HG03354 (cell line): ENCODE data around the gene KLC3.
"Not testable (repeated sequence)": the region's sequence is repeated elsewhere in the genome, so short reads cannot be mapped to it uniquely, and the experiment has no call there.

Source experiments
- ATAC-seq: cut with Tn5 transposase; IDR thresholded peaks from one replicate; pipeline ENCODE4 v1.9.1; 2021; ENCODE audit warnings: mild to moderate bottlenecking; ENCODE audit not compliant: unreplicated experiment, poor library complexity, severe bottlenecking

KLC3 gene

DNA sequence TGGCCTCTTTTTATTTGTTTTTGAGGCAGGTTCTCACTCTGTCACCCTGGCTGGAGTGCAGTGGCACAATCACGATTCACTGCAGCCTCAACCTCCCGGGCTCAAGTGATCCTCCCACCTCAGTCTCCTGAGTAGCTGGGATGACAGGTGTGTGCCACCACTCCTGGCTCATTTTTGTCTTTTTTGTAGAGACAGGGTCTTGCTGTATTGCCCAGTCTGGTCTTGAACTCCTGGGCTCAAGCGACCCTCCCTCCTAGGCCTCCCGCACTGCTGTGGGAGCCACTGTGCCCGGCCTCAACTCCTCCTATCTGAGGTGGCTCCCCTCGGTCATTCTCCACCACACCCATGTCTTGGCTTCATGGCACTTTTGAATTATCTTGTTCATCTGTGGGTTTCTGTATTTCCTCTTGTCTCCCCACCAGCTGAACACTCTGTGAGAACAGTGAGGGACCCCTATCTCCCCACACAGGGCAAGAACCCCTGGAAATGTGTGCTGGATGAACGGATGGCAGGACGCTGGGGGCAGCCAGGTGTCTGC lies 25.8 kb upstream of the KLC3 start:
- no peak for ATAC-seq

DNA sequence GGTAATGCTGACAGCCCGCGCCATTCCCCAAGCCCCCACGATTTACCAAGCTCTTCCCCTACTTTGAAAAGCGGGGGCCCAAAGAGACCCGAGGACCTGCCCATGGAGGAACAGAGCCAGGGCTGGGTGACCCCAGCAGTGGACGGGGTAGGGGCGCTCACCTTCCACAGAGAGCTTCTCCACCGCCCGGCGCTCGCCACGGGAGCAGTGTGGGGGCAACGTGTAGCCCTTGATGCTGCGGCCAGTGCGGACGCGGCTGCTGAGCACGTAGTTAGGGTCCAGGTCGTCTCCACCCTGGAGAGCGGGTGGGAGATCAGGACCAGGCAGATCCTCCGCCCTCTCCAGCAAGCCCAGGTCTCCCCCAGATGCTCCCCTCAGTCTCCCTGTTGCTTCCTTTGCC lies 25.2 kb upstream of the KLC3 start:
- no peak for ATAC-seq

DNA sequence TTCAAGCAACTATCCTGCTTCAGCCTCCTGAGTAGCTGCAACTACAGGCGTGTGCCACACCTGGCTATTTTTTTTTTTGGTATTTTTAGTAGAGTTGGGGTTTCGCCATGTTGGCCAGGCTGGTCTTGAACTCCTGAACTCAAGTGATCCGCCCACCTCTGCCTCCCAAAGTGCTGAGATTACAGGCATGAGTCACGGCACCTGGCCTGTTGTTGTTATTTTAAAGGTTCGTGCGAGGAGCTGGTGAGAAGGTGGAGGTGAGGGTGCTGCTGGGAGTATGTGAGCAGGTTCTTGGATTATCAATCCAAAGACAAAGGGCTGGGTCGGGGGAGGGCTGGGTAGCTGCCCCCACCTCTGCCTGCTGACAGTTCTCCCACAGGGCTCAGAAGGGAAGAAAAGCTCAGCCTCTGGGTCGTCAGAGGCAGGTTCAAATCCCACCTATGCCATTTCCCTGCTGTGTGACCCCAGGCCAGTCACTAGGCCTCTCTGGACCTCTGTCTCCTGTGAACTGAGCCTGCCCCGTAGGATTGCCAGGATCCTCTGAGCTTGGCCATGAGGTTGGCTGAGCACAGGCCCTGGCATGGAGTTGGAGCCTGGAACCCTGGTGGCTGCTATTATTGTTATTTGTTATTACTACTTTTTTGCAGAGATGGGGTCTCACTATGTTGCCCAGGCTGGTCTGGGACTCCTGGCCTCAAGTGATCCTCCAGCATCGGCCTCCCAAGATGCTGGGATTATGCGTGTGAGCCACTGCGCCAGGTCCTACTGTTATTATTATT lies 19.4 kb upstream of the KLC3 start:
- ATAC-seq: no peak

GRCh38 chr19:45321848-45322247 lies 18.7 kb upstream of the KLC3 start:
- no peak for ATAC-seq

DNA sequence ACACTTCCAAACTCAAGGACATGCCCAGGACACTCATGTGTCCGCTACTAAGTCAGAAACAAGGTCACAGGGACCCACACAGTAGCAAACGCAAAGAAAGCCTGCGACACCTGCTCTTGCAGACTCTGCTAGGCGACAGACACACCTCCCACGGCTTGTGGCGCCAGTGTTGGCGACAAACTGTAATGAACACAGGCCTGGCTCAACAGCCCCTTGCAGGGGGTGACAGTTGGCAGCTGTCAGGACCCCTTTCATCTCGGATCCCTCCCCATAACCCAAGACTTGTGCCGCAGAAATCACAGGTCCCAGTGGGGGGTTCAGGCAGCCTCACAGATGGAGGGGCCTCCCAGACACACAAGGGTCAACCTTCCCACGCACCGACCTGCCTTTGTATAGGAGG lies 18.2 kb upstream of the KLC3 start:
- ATAC-seq: no peak

DNA sequence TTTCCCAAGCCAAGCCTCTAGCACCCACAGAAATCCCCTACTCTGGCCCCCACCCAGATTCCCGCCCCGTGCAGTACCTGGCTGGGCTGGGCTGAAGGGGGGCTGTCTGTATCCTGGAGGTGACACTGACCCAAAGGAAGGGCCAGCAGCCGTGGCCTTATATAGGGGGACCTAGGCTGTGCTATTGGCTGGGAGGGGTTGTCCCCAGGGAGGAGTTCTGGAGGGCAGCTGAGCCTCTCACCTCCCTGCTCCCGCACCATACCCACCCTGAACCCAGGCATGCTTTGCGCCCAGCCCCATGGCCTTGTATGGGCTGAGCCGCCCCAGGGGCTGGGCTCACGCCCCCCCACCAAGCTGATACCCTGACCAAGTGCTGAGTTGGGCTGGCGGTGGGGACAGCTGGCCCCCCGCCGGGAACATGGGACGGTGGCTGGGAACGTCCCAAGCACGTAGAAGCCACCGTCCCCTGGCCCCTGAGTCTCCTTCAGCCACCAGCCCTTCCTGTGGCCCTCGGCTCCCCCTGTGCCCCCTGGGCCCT lies 17.7 kb upstream of the KLC3 start, which contains the start of gene CKM:
CKM (minus strand) TSS at position 132 of the 538 bp plus-strand sequence. CDS start 3,162 bp downstream, outside the sequence.
- no peak for ATAC-seq

- ATAC-seq: no peak
Measured at GRCh38 chr19:45323671-45324081, 16.9 kb upstream of the KLC3 start.

DNA sequence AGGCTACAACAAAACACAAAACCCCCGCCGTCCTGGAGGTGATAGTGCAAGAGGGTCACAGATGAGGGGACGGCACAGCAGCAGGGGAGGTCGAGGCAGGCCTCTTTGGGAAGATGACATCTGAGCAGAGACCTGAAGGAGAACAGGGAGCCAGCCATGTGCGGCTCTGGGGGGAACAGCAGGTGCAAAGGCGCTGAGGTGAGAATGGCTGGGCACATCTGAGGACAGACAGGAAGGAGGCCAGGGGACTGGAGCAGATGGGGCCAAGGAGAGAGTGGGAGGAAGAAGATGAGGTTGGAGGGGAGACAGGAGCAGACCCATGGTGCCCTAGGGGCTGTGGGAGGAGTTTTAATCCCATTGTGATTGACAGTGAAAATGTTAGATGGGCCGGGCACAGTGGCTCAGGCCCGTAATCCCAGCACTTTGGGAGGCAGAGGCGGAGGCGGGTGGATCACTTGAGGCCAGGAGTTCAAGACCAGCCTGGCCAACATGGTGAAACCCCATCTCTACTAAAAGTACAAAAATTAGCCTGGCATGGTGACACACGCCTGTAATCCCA lies 16.1 kb upstream of the KLC3 start:
- no peak for ATAC-seq

- no peak for ATAC-seq
Measured at GRCh38 chr19:45327404-45328143, 13.0 kb upstream of the KLC3 start.

- no peak for ATAC-seq
Measured at GRCh38 chr19:45331411-45331810, 9.1 kb upstream of the KLC3 start.

- ATAC-seq: no peak
Measured at GRCh38 chr19:45333609-45334303, 6.8 kb upstream of the KLC3 start.

DNA sequence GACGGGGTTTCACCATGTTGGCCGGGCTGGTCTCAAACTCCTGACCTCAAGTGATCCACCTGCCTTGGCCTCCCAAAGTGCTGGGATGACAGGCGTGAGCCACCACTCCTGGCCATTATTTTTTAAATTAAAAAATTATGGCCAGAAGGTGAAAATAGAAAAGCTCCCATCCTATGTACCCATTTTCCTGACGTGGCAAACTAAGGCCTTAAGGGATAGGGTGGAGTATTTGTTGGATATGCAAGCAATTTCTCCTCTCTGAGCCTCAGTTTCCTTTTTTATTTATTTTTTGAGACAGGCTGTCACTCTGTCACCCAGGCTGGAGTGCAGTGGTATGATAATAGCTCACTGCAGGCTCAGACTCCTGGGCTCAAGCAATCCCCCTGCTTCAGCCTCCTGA lies 5.7 kb upstream of the KLC3 start:
- ATAC-seq: not testable (repeated sequence)

DNA sequence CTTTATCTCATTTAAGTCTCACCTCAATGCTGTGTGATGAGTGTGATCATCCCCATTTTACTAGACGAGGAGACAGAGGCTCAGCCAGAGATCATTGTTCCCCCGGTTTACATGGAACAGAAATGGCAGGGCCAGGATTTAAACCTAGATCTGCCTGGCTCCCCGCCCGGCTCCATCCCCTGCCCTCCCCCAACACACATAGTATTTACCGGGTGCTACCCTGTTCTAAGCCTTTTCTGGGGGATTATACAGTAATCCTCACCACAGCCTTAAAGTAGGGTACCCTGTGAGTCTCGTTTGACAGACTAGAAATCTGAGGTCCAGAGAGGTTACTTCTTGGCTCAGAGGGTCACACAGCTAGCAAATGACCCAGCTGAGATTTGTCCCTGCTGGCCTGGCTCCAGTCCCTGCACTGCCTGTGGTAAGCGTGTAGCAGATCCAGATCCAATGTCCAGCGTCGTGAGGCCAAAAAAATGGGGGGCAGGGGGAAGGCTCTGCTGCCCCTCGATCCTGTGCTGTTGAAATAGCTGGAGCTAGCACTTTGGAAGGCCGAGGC lies 3.8 kb upstream of the KLC3 start:
- ATAC-seq: no peak

GRCh38 chr19:45339629-45340028 lies 921 bp upstream of the KLC3 start:
- no peak for ATAC-seq

GRCh38 chr19:45340899-45341453 lies 426 bp downstream of the KLC3 start:
- no peak for ATAC-seq

GRCh38 chr19:45342911-45343310 lies 2.4 kb downstream of the KLC3 start:
- ATAC-seq: no peak

DNA sequence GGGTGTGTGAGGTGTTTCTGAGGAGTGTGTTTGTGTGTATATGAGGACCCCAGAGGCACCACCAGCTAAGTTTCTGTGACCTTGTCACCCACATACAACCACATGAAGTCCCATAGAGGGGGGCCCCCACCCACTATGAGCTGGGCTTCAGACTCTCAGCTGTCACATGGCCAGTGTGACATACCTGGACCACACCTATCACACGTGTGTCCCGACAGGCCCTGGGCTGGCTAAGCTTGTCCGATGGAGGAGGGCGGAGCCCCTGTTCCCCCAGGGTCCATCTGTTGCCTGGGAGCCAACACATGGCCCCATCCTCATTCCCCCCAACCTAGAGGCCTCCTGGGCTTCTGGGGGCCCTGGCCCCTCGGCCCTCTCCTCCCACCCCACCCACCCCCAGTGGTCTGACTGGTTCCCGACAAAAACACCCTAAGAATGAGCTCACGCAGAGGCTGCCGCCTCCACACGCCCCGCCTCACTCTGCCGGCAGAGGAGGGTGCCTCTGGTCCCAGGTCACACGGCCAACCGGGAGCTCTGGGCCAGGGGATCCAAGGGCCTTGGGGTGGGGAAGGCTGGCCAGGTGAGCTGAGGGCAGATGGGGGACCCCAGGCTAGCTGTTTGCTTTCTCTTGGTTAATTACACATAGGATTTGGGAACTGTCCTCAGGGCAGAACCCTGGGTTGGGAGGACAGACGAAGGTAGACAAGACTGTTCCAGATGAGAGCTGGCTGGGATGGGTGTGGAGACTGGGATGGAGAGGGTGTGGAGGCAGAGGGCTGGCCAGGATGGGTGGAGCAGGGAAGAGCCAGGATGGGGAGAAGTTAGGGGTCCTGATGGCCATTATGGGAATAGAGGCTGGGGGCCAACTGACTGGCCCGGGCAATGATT lies 4.3 kb downstream of the KLC3 start:
- no peak for ATAC-seq

- ATAC-seq: no peak
Measured at GRCh38 chr19:45345506-45345860, 4.9 kb downstream of the KLC3 start.
